Measurements from ENCODE around the gene GBP6. TPM values are rescaled to one million over a fixed set of nuclear protein-coding genes. Genes with fewer than 3 reads are reported as not detected.
"Not testable (repeated sequence)": the region's sequence is repeated elsewhere in the genome, so short reads cannot be mapped to it uniquely, and the experiment has no call there.

GBP6 gene
- total and polyA plus RNA-seq, 2 donors (not counting 1 experiment from before 2014, with no cell fraction given): 0.12 TPM; not detected in 1

- ATAC-seq (ENCODE audit: low read depth): no peak
- no peaks in the 10 kb centered on the region for H3K4me1 Mint-ChIP-seq
- 100% methylated on average over 1 of the region's 3 CpGs for WGBS (ENCODE audit: insufficient coverage)
Observed at GRCh38 chr1:89425056-89425455, 61.2 kb downstream of the GBP6 start.

GRCh38 chr1:89429062-89429461 is 65.2 kb downstream of the GBP6 start:
- TF ChIP-seq, protein P1, sequence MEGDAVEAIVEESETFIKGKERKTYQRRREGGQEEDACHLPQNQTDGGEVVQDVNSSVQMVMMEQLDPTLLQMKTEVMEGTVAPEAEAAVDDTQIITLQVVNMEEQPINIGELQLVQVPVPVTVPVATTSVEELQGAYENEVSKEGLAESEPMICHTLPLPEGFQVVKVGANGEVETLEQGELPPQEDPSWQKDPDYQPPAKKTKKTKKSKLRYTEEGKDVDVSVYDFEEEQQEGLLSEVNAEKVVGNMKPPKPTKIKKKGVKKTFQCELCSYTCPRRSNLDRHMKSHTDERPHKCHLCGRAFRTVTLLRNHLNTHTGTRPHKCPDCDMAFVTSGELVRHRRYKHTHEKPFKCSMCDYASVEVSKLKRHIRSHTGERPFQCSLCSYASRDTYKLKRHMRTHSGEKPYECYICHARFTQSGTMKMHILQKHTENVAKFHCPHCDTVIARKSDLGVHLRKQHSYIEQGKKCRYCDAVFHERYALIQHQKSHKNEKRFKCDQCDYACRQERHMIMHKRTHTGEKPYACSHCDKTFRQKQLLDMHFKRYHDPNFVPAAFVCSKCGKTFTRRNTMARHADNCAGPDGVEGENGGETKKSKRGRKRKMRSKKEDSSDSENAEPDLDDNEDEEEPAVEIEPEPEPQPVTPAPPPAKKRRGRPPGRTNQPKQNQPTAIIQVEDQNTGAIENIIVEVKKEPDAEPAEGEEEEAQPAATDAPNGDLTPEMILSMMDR (IDR thresholded peaks at IDR 0.05): no peak
- no peak for TF ChIP-seq EZH2 (IDR thresholded peaks at IDR 0.05; ENCODE audit: borderline replicate concordance, insufficient read depth, low read depth, low read length, poor library complexity, severe bottlenecking)
- no peak overlapping the region for H3K27ac Mint-ChIP-seq
- Histone ChIP-seq H3K9ac (ENCODE audit: low read length) (no peak overlapping the region), H3K4me1 (ENCODE audit: control insufficient read depth in 2 of 2, insufficient read depth in 2 of 2, low read length in 2 of 2) (no peaks in the 10 kb centered on the region), H2AFZ (ENCODE audit: insufficient read depth, low read depth, low read length, poor library complexity, severe bottlenecking) (no peak overlapping the region), H3K27me3 (replicated peaks in 1 of 4; ENCODE audit: control extremely low read depth in 1 of 4, control insufficient read depth in 3 of 4, insufficient read depth in 4 of 4, low read length in 3 of 4) (no peaks in the 10 kb centered on the region), H3K79me2 (ENCODE audit: control insufficient read depth, insufficient read depth, low read length) (no peaks in the 10 kb centered on the region), H4K20me1 (ENCODE audit: control insufficient read depth, insufficient read depth, low read length, poor library complexity, severe bottlenecking) (no peaks in the 10 kb centered on the region), H3K4me3 (ENCODE audit: control extremely low read depth in 1 of 5, extremely low read depth in 1 of 5, insufficient read depth in 1 of 5, low read depth in 2 of 5, low read length in 4 of 5) (no peak overlapping the region), H3K27ac (ENCODE audit: low read length in 2 of 2) (no peak overlapping the region), H3K4me2 (replicated peaks; ENCODE audit: low read depth, low read length, poor library complexity, severe bottlenecking) (no peak overlapping the region), H3K9me3 (ENCODE audit: control extremely low read depth in 1 of 3, control insufficient read depth in 2 of 3, insufficient read depth in 1 of 3, low read length in 2 of 3) (no peaks in the 10 kb centered on the region), H3K36me3 (replicated peaks in 1 of 2; ENCODE audit: control extremely low read depth in 1 of 2, control insufficient read depth in 1 of 2, extremely low read depth in 1 of 2, insufficient read depth in 2 of 2, low read length in 1 of 2) (no peaks in the 10 kb centered on the region)
- DNase-seq (no peak), ATAC-seq (ENCODE audit: low read depth) (no peak)
- intact Hi-C loops (cut with micrococcal nuclease): no loop called here
- peaks cover 10% of the 10 kb centered on the region for H3K27me3 Mint-ChIP-seq
- 78% methylated on average over 4 of the region's 6 CpGs for WGBS (ENCODE audit: insufficient coverage)
- ChIA-PET CTCF (no interaction called here), POLR2A (no interaction called here)
- no peak overlapping the region for H3K4me3 Mint-ChIP-seq
- no peaks in the 10 kb centered on the region for H3K4me1 Mint-ChIP-seq
- H3K9me3 Mint-ChIP-seq (ENCODE audit: insufficient read depth): no peaks in the 10 kb centered on the region

More at GRCh38 chr1:89425056-89425455, 61.2 kb downstream of the GBP6 start:
- Histone ChIP-seq H3K4me2 (replicated peaks; ENCODE audit: low read depth, low read length, poor library complexity, severe bottlenecking) (no peak overlapping the region), H4K20me1 (ENCODE audit: control insufficient read depth, insufficient read depth, low read length, poor library complexity, severe bottlenecking) (no peaks in the 10 kb centered on the region), H3K27me3 (replicated peaks in 1 of 4; ENCODE audit: control extremely low read depth in 1 of 4, control insufficient read depth in 3 of 4, insufficient read depth in 4 of 4, low read length in 3 of 4) (no peaks in the 10 kb centered on the region), H3K4me1 (ENCODE audit: control insufficient read depth in 2 of 2, insufficient read depth in 2 of 2, low read length in 2 of 2) (no peaks in the 10 kb centered on the region), H2AFZ (ENCODE audit: insufficient read depth, low read depth, low read length, poor library complexity, severe bottlenecking) (no peak overlapping the region), H3K27ac (ENCODE audit: low read length in 2 of 2) (no peak overlapping the region), H3K9me3 (ENCODE audit: control extremely low read depth in 1 of 3, control insufficient read depth in 2 of 3, insufficient read depth in 1 of 3, low read length in 2 of 3) (no peaks in the 10 kb centered on the region), H3K36me3 (replicated peaks in 1 of 2; ENCODE audit: control extremely low read depth in 1 of 2, control insufficient read depth in 1 of 2, extremely low read depth in 1 of 2, insufficient read depth in 2 of 2, low read length in 1 of 2) (no peaks in the 10 kb centered on the region), H3K9ac (ENCODE audit: low read length) (no peak overlapping the region), H3K79me2 (ENCODE audit: control insufficient read depth, insufficient read depth, low read length) (no peaks in the 10 kb centered on the region), H3K4me3 (ENCODE audit: control extremely low read depth in 1 of 5, extremely low read depth in 1 of 5, insufficient read depth in 1 of 5, low read depth in 2 of 5, low read length in 4 of 5) (no peak overlapping the region)
- ChIA-PET POLR2A (no interaction called here), CTCF (interaction anchor here (0.6 kb wide), 1 partner anchor 33 kb away, joined by 3 read pairs; no protein-coding TSS in a partner anchor)
- intact Hi-C loops (cut with micrococcal nuclease): no loop called here
- H3K4me3 Mint-ChIP-seq: no peak overlapping the region
- TF ChIP-seq, protein P1 (IDR thresholded peaks at IDR 0.05): no peak
- no peak for TF ChIP-seq EZH2 (IDR thresholded peaks at IDR 0.05; ENCODE audit: borderline replicate concordance, insufficient read depth, low read depth, low read length, poor library complexity, severe bottlenecking)
- H3K27me3 Mint-ChIP-seq: peaks cover 17% of the 10 kb centered on the region
- no peak for DNase-seq
- H3K9me3 Mint-ChIP-seq (ENCODE audit: insufficient read depth): no peaks in the 10 kb centered on the region
- H3K27ac Mint-ChIP-seq: no peak overlapping the region

- H3K9me3 ChIP-seq (ENCODE audit: control extremely low read depth in 1 of 3, control insufficient read depth in 2 of 3, insufficient read depth in 1 of 3, low read length in 2 of 3); H3K27ac Mint-ChIP-seq; H3K27ac ChIP-seq (ENCODE audit: low read length in 2 of 2); H3K27me3 Mint-ChIP-seq; H3K27me3 ChIP-seq (replicated peaks in 1 of 4; ENCODE audit: control extremely low read depth in 1 of 4, control insufficient read depth in 3 of 4, insufficient read depth in 4 of 4, low read length in 3 of 4); POLR2A ChIA-PET; intact Hi-C loops (cut with micrococcal nuclease); H3K4me1 Mint-ChIP-seq; H3K36me3 ChIP-seq (replicated peaks in 1 of 2; ENCODE audit: control extremely low read depth in 1 of 2, control insufficient read depth in 1 of 2, extremely low read depth in 1 of 2, insufficient read depth in 2 of 2, low read length in 1 of 2); H3K4me2 ChIP-seq (replicated peaks; ENCODE audit: low read depth, low read length, poor library complexity, severe bottlenecking); H3K4me3 ChIP-seq (ENCODE audit: control extremely low read depth in 1 of 5, extremely low read depth in 1 of 5, insufficient read depth in 1 of 5, low read depth in 2 of 5, low read length in 4 of 5); ATAC-seq (ENCODE audit: low read depth); H3K9ac ChIP-seq (ENCODE audit: low read length); H3K4me3 Mint-ChIP-seq; DNase-seq; H4K20me1 ChIP-seq (ENCODE audit: control insufficient read depth, insufficient read depth, low read length, poor library complexity, severe bottlenecking); H3K9me3 Mint-ChIP-seq (ENCODE audit: insufficient read depth); CTCF ChIA-PET; H2AFZ ChIP-seq (ENCODE audit: insufficient read depth, low read depth, low read length, poor library complexity, severe bottlenecking); H3K4me1 ChIP-seq (ENCODE audit: control insufficient read depth in 2 of 2, insufficient read depth in 2 of 2, low read length in 2 of 2); H3K79me2 ChIP-seq (ENCODE audit: control insufficient read depth, insufficient read depth, low read length): not testable (repeated sequence)
- no CpG with 5 or more reads among the region's 4 CpGs for WGBS (ENCODE audit: insufficient coverage)
Observed at GRCh38 chr1:89429681-89430080, 65.8 kb downstream of the GBP6 start.

All from B cell (primary cell).